CD4-positive, alpha-beta memory T cell (primary cell): ENCODE measurements around the gene TEX51. TPM values are rescaled to one million over a fixed set of nuclear protein-coding genes. Genes with fewer than 3 reads are reported as not detected.

Experiments
- CTCF ChIA-PET: fragments of 350-600 bp; sonication (Branson Sonifier 250); formaldehyde crosslinking; loops from one replicate; lab custom pipeline; 2021; ENCODE audit warnings: inconsistent platforms; ENCODE audit not compliant: partially characterized antibody; lab: Charles Lee
- POLR2A ChIA-PET: fragments of 350-600 bp; sonication (Branson Sonifier 250); formaldehyde crosslinking; loops from one replicate; lab custom pipeline; 2021; ENCODE audit not compliant: partially characterized antibody; lab: Charles Lee
- DNase-seq, 5 donors: peaks; one replicate each; pipeline versions ENCODE4 v3.0.0 to v3.0.0-alpha.2; 2020 to 2022; ENCODE audit warnings: mixed read lengths in 1 of 5
- H3K27ac ChIP-seq: one replicate; pipeline ENCODE4 v1.7.0; 2013; ENCODE audit warnings: low read depth, low read length
- H3K27me3 ChIP-seq: 2 replicates; pipeline ENCODE4 v1.7.0; 2013; ENCODE audit warnings: mild to moderate bottlenecking, low read length, moderate library complexity; ENCODE audit not compliant: insufficient read depth
- H3K36me3 ChIP-seq: 2 replicates; pipeline ENCODE4 v1.7.0; 2013; ENCODE audit warnings: mild to moderate bottlenecking, low read length, moderate library complexity; ENCODE audit not compliant: insufficient read depth
- H3K4me1 ChIP-seq: 2 replicates; pipeline ENCODE4 v1.7.0; 2013; ENCODE audit warnings: mild to moderate bottlenecking, low read length, moderate library complexity; ENCODE audit not compliant: insufficient read depth
- H3K4me3 ChIP-seq, 2 donors: one replicate each; pipeline ENCODE4 v1.7.0; 2013; ENCODE audit warnings: low read length in 2 of 2, mild to moderate bottlenecking in 1 of 2
- H3K9me3 ChIP-seq, 2 donors: one replicate each; pipeline ENCODE4 v1.7.0; 2013; ENCODE audit warnings: low read length in 2 of 2, control low read depth in 1 of 2; ENCODE audit not compliant: control insufficient read depth in 1 of 2
- H3K27ac Mint-ChIP-seq, 7 donors: one replicate each; pipeline ENCODE4 v1.8.0; 2020 to 2021; ENCODE audit warnings: mixed read lengths in 7 of 7, mild to moderate bottlenecking in 6 of 7, inconsistent platforms in 3 of 7, moderate library complexity in 3 of 7
- H3K27me3 Mint-ChIP-seq, 2 donors: one replicate each; pipeline ENCODE4 v1.8.0; 2020 to 2021; ENCODE audit warnings: mixed read lengths in 2 of 2
- H3K36me3 Mint-ChIP-seq, 2 donors: one replicate each; pipeline ENCODE4 v1.8.0; 2020 to 2021; ENCODE audit warnings: mixed read lengths in 2 of 2, inconsistent platforms in 1 of 2, mild to moderate bottlenecking in 1 of 2
- H3K4me1 Mint-ChIP-seq, 4 donors: one replicate each; pipeline ENCODE4 v1.8.0; 2020 to 2021; ENCODE audit warnings: mixed read lengths in 4 of 4, mild to moderate bottlenecking in 1 of 4
- H3K4me3 Mint-ChIP-seq, 8 donors: one replicate each; pipeline ENCODE4 v1.8.0; 2020 to 2021; ENCODE audit warnings: mixed read lengths in 8 of 8, mild to moderate bottlenecking in 7 of 8, moderate library complexity in 6 of 8, inconsistent platforms in 3 of 8
- H3K9me3 Mint-ChIP-seq, 8 donors: one replicate each; pipeline ENCODE4 v1.8.0; 2020 to 2021; ENCODE audit warnings: mixed read lengths in 8 of 8, mild to moderate bottlenecking in 5 of 8, inconsistent platforms in 3 of 8, moderate library complexity in 1 of 8
- intact Hi-C: fragments of 100-400 bp; cut with micrococcal nuclease; formaldehyde crosslinking; loops from one replicate; pipeline ENCODE4 v1.15.1; 2023
- polyA plus RNA-seq, 2 donors: library from polyadenylated mRNA; unstranded; fragments of 300-500 nt; fragmentation: Illumina TruSeq; gene quantifications; one replicate each; pipeline ENCODE4 v1.2.3, GENCODE V29; 2021
- total RNA-seq, 2 experiments: library from RNA; stranded (reverse); gene quantifications; one replicate each; pipeline ENCODE4 v1.2.3, GENCODE V29; 2021

The TEX51 gene
- total and polyA plus RNA-seq, 4 experiments from 2014 or later: not detected

DNA sequence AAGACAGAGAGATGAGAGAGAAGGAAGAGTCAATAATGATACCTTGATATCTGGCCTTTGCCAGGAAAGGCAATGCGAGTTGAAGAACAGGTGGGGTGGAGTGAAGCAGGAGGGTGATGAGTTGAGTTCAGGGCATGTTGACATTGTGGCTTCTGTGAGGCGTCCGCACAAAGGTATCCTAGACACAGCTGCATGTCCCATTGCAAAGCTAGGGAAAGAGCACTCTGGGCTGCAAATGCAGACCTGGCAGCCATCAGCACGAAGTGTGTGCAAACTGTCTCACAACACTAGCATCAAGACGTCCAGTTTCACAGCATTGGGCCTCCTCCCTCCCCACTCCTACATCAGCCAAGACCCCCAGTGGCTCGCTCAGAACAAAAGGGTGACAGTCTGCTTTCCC, 36.1 kb downstream of the TEX51 start:
- intact Hi-C loops: no loop called here
- Mint-ChIP-seq H3K4me1 (no peaks in the 10 kb centered on the region), H3K27ac (no peak overlapping the region), H3K9me3 (peaks cover 0 to 16% (median 3%) of the 10 kb centered on the region in 8 donors), H3K36me3 (no peaks in the 10 kb centered on the region), H3K4me3 (no peak overlapping the region), H3K27me3 (peaks cover 9 to 10% of the 10 kb centered on the region in 2 donors)
- Histone ChIP-seq H3K9me3 (no peaks in the 10 kb centered on the region), H3K4me3 (no peak overlapping the region), H3K4me1 (no peaks in the 10 kb centered on the region), H3K36me3 (no peaks in the 10 kb centered on the region), H3K27me3 (no peaks in the 10 kb centered on the region), H3K27ac (no peak overlapping the region)
- ChIA-PET POLR2A (no interaction called here), CTCF (no interaction called here)
- no peak for DNase-seq

DNA sequence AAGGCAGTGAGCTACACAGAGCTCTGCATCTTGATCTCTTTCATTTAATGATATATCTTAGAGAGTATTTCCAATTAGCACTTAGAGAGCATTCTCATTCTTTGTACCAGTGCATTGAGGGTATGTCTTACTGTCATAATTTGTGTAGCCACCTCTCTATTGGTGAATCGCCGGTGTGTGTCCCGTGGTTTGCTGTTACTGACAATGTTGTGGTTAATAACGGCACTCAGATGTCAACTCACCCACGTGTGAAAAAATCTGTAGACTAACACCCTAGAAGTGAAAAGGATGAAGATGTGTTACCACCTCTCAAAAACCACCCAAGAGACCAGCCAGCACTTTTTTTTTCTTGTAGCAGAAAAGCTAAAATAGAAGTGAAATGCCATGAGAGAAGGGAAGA, 37.1 kb downstream of the TEX51 start:
- no peaks in the 10 kb centered on the region for H3K4me1 Mint-ChIP-seq
- H3K9me3 ChIP-seq: no peaks in the 10 kb centered on the region
- ChIA-PET CTCF (no interaction called here), POLR2A (no interaction called here)
- no peaks in the 10 kb centered on the region for H3K4me1 ChIP-seq
- no peak overlapping the region for H3K27ac ChIP-seq
- H3K27ac Mint-ChIP-seq: no peak overlapping the region
- no peak for DNase-seq
- no peak overlapping the region for H3K4me3 ChIP-seq
- peaks cover 0 to 7% (median under 1%) of the 10 kb centered on the region in 8 donors for H3K9me3 Mint-ChIP-seq
- no peaks in the 10 kb centered on the region for H3K36me3 ChIP-seq
- no peak overlapping the region for H3K4me3 Mint-ChIP-seq
- H3K27me3 Mint-ChIP-seq: peaks cover 10 to 13% of the 10 kb centered on the region in 2 donors
- H3K27me3 ChIP-seq: no peaks in the 10 kb centered on the region
- H3K36me3 Mint-ChIP-seq: no peaks in the 10 kb centered on the region
- intact Hi-C loops: no loop called here

DNA sequence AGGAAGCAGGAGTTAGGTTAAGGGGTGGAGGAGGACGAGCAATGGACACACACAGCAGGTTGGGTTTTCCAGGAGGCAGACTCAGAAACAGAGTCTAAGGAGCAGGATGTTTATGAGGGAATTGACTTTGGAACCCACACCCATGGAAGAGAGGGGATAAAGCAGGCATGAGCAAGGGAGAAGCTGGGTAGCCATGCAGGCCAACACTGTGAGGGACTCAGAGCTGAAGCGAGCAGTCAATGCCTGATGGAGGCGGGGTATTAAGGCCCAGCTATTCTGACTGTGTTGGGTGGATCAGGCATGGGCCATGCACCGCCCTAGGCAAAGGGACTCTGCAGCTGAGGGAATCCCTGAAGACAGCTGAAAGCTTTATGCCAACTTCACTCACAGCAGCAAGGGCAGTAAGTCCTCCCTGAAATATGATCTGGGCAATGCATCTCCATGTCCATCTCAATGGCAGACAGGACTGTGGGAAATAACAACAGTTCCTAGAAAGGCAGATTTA, 37.6 kb downstream of the TEX51 start:
- H3K4me3 Mint-ChIP-seq: no peak overlapping the region
- Histone ChIP-seq H3K27ac (no peak overlapping the region), H3K36me3 (no peaks in the 10 kb centered on the region), H3K4me3 (no peak overlapping the region), H3K27me3 (no peaks in the 10 kb centered on the region), H3K9me3 (no peaks in the 10 kb centered on the region), H3K4me1 (no peaks in the 10 kb centered on the region)
- DNase-seq: no peak
- ChIA-PET POLR2A (no interaction called here), CTCF (no interaction called here)
- H3K27me3 Mint-ChIP-seq: peaks cover 13 to 15% of the 10 kb centered on the region in 2 donors
- H3K9me3 Mint-ChIP-seq: peaks cover 0 to 6% (median 0%) of the 10 kb centered on the region in 8 donors
- intact Hi-C loops: no loop called here
- H3K36me3 Mint-ChIP-seq: no peaks in the 10 kb centered on the region
- H3K27ac Mint-ChIP-seq: no peak overlapping the region
- H3K4me1 Mint-ChIP-seq: no peaks in the 10 kb centered on the region

- H3K27ac Mint-ChIP-seq: no peak overlapping the region
- Histone ChIP-seq H3K4me3 (no peak overlapping the region), H3K27me3 (no peaks in the 10 kb centered on the region), H3K4me1 (no peaks in the 10 kb centered on the region), H3K36me3 (no peaks in the 10 kb centered on the region), H3K27ac (no peak overlapping the region), H3K9me3 (no peaks in the 10 kb centered on the region)
- DNase-seq: no peak
- no peak overlapping the region for H3K4me3 Mint-ChIP-seq
- intact Hi-C loops: no loop called here
- H3K36me3 Mint-ChIP-seq: no peaks in the 10 kb centered on the region
- H3K9me3 Mint-ChIP-seq: peaks cover 0 to 15% (median 7%) of the 10 kb centered on the region in 8 donors
- POLR2A ChIA-PET: no interaction called here
- H3K4me1 Mint-ChIP-seq: no peaks in the 10 kb centered on the region
- CTCF ChIA-PET: no interaction called here
- H3K27me3 Mint-ChIP-seq: peaks cover 11 to 21% of the 10 kb centered on the region in 2 donors
Observed at GRCh38 chr2:126940331-126940730, 41.6 kb downstream of the TEX51 start.

DNA sequence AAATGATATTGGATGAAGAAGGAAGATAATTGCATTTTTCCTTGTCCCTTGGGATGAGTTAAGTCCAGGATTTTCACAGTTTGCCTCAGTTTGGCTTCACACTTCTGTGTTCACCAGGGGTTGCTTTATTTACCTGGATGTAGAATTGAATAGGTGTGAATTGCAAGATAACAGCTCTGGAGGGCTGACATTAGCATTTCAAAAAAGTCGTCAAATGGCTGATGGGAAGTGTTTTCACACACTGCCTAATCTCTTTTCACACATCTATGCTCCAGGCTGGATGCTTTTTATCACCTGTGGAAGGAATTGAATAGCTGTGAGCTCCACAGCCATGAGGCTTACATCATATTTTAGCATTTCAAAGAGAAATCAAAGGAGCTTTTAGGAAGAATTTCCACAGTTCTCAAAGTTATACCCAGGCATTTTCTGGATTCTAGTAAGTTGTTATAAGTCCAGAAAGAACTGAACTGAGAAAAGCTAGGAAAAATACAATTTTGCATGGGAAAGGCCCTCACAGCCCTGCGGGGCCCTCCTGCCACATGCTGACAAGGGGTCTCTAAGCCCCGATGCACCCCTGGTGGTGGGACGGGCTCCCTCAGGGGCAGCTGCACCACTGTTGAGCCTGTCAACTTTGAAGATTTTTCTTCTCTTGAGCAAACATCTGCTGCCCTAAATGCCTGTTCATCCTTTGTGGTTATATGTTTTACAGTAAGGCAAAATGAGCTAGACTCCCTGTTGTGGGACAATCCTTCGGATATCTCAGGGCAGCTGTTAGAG, 43.9 kb downstream of the TEX51 start:
- no peak overlapping the region for H3K27ac Mint-ChIP-seq
- CTCF ChIA-PET: no interaction called here
- H3K27me3 Mint-ChIP-seq: peaks cover 9 to 23% of the 10 kb centered on the region in 2 donors

GRCh38 chr2:126943612-126944348, 45.1 kb downstream of the TEX51 start:
- Histone ChIP-seq H3K4me3 (no peak overlapping the region), H3K36me3 (no peaks in the 10 kb centered on the region), H3K27ac (no peak overlapping the region), H3K9me3 (no peaks in the 10 kb centered on the region), H3K27me3 (no peaks in the 10 kb centered on the region), H3K4me1 (no peaks in the 10 kb centered on the region)
- Mint-ChIP-seq H3K4me3 (no peak overlapping the region), H3K36me3 (no peaks in the 10 kb centered on the region), H3K9me3 (peaks cover 0 to 15% (median 7%) of the 10 kb centered on the region in 8 donors), H3K27ac (no peak overlapping the region), H3K27me3 (peaks cover 6 to 23% of the 10 kb centered on the region in 2 donors), H3K4me1 (no peaks in the 10 kb centered on the region)
- intact Hi-C loops: no loop called here
- ChIA-PET POLR2A (no interaction called here), CTCF (no interaction called here)
- DNase-seq: no peak

More for the DNA sequence above, 43.9 kb downstream of the TEX51 start:
- Mint-ChIP-seq H3K4me3 (no peak overlapping the region), H3K4me1 (no peaks in the 10 kb centered on the region), H3K9me3 (peaks cover 0 to 15% (median 7%) of the 10 kb centered on the region in 8 donors), H3K36me3 (no peaks in the 10 kb centered on the region)
- Histone ChIP-seq H3K27me3 (no peaks in the 10 kb centered on the region), H3K9me3 (no peaks in the 10 kb centered on the region), H3K4me3 (no peak overlapping the region), H3K36me3 (no peaks in the 10 kb centered on the region), H3K4me1 (no peaks in the 10 kb centered on the region), H3K27ac (no peak overlapping the region)
- intact Hi-C loops: no loop called here
- POLR2A ChIA-PET: no interaction called here
- DNase-seq: no peak

GRCh38 chr2:126945118-126945517, 46.4 kb downstream of the TEX51 start:
- H3K27me3 ChIP-seq: no peaks in the 10 kb centered on the region
- no peak overlapping the region for H3K4me3 Mint-ChIP-seq
- peaks cover 0 to 15% (median 7%) of the 10 kb centered on the region in 8 donors for H3K9me3 Mint-ChIP-seq
- no peaks in the 10 kb centered on the region for H3K4me1 ChIP-seq
- no peaks in the 10 kb centered on the region for H3K36me3 ChIP-seq
- no peaks in the 10 kb centered on the region for H3K36me3 Mint-ChIP-seq
- CTCF ChIA-PET: no interaction called here
- POLR2A ChIA-PET: no interaction called here
- no peak for DNase-seq
- no peak overlapping the region for H3K4me3 ChIP-seq
- no peaks in the 10 kb centered on the region for H3K9me3 ChIP-seq
- H3K27me3 Mint-ChIP-seq: peaks cover 5 to 28% of the 10 kb centered on the region in 2 donors
- intact Hi-C loops: no loop called here
- H3K4me1 Mint-ChIP-seq: no peaks in the 10 kb centered on the region
- H3K27ac ChIP-seq: no peak overlapping the region
- no peak overlapping the region for H3K27ac Mint-ChIP-seq
